Caco-2 (cell line): Measurements from ENCODE around the gene WIPF2. TPM values are rescaled to one million over a fixed set of nuclear protein-coding genes. Genes with fewer than 3 reads are reported as not detected.
"Not testable (repeated sequence)": the region's sequence is repeated elsewhere in the genome, so short reads cannot be mapped to it uniquely, and the experiment has no call there.

Source experiments
- BruUV-seq: library from RNA; stranded (reverse); fragments of 400-500 nt; replicated peaks from 2 replicates; lab custom pipeline; 2021; lab: Mats Ljungman, UMichigan
- CTCF ChIA-PET: fragments of 300-600 bp; sonication (Branson Sonifier 250); formaldehyde crosslinking; loops from one replicate; lab custom pipeline; 2022; ENCODE audit warnings: antibody characterized with exemption; lab: Charles Lee
- POLR2A ChIA-PET: fragments of 300-600 bp; sonication (Branson Sonifier 250); formaldehyde crosslinking; loops from one replicate; lab custom pipeline; 2022; ENCODE audit warnings: antibody characterized with exemption; lab: Charles Lee
- DNase-seq, 2 experiments: peaks; one replicate each; pipeline versions ENCODE4 v3.0.0 to v3.0.0-alpha.2; 2020 to 2022
- H3K27me3 ChIP-seq: replicated peaks from 2 replicates; pipeline ENCODE4 v1.6.0; 2011; ENCODE audit warnings: low read length; ENCODE audit not compliant: control insufficient read depth, insufficient read depth
- H3K36me3 ChIP-seq: 2 replicates; pipeline ENCODE4 v1.5.1; 2011; ENCODE audit warnings: low read length; ENCODE audit not compliant: control insufficient read depth, insufficient read depth
- H3K4me1 ChIP-seq: fragments of 250-450 bp; sonication (Bioruptor Pico); 2 replicates; pipeline ENCODE4 v1.5.1; 2020; ENCODE audit warnings: mild to moderate bottlenecking
- H3K4me3 ChIP-seq: 2 replicates; pipeline ENCODE4 v1.5.1; 2011; ENCODE audit warnings: low read depth, mild to moderate bottlenecking, control low read depth, low read length
- H3K9me3 ChIP-seq: fragments of 250-450 bp; sonication (Bioruptor Pico); 2 replicates; pipeline ENCODE4 v1.5.1; 2020; ENCODE audit warnings: mild to moderate bottlenecking, moderate library complexity
- H3K27ac Mint-ChIP-seq: one replicate; pipeline ENCODE4 v1.8.0; 2022; ENCODE audit warnings: mixed read lengths; ENCODE audit not compliant: unreplicated experiment
- H3K27me3 Mint-ChIP-seq: one replicate; pipeline ENCODE4 v1.8.0; 2022; ENCODE audit warnings: mixed read lengths; ENCODE audit not compliant: insufficient read depth, unreplicated experiment
- H3K36me3 Mint-ChIP-seq: one replicate; pipeline ENCODE4 v1.8.0; 2022; ENCODE audit warnings: mild to moderate bottlenecking, mixed read lengths; ENCODE audit not compliant: insufficient read depth, unreplicated experiment
- H3K4me1 Mint-ChIP-seq: one replicate; pipeline ENCODE4 v1.8.0; 2022; ENCODE audit warnings: low read depth, mixed read lengths; ENCODE audit not compliant: unreplicated experiment
- H3K4me3 Mint-ChIP-seq: one replicate; pipeline ENCODE4 v1.8.0; 2022; ENCODE audit warnings: mild to moderate bottlenecking, moderate library complexity, mixed read lengths; ENCODE audit not compliant: unreplicated experiment
- H3K9me3 Mint-ChIP-seq: one replicate; pipeline ENCODE4 v1.8.0; 2022; ENCODE audit warnings: mixed read lengths; ENCODE audit not compliant: unreplicated experiment
- CTCF ChIP-seq, 2 experiments: fragments of 200-600 bp in 1 of 2; IDR thresholded peaks; 1 replicate in 1 of 2; 2 replicates in 1 of 2; pipeline versions ENCODE4 v1.5.1 to v1.8.0; 2011 to 2022; ENCODE audit warnings: antibody characterized with exemption in 1 of 2, control low read depth in 1 of 2, inconsistent platforms in 1 of 2, low read depth in 1 of 2, low read length in 1 of 2, mild to moderate bottlenecking in 1 of 2, moderate library complexity in 1 of 2; ENCODE audit not compliant: insufficient read depth in 1 of 2, severe bottlenecking in 1 of 2, unreplicated experiment in 1 of 2
- intact Hi-C: fragments of 100-400 bp; cut with micrococcal nuclease; formaldehyde crosslinking; loops from one replicate; pipeline ENCODE4 v1.10.0; 2022; ENCODE audit not compliant: unreplicated experiment
- total RNA-seq: library from RNA; stranded (reverse); gene quantifications from 2 replicates; pipeline ENCODE4 v1.2.3, GENCODE V29; 2022

The WIPF2 gene
- total RNA-seq, 1 experiment from 2014 or later, result 33.4 TPM

GRCh38 chr17:40230670-40231069 is 11.6 kb downstream of the WIPF2 start:
- intact Hi-C loops, result no loop called here
- Histone ChIP-seq H3K9me3 (no peaks in the 10 kb centered on the region), H3K4me3 (no peak overlapping the region), H3K36me3 (no peaks in the 10 kb centered on the region; the same call in 1 of the 2 replicates), H3K4me1 (no peaks in the 10 kb centered on the region), H3K27me3 (no peaks in the 10 kb centered on the region)
- Mint-ChIP-seq H3K36me3 (peaks cover 57% of the 10 kb centered on the region), H3K4me3 (no peak overlapping the region), H3K27ac (no peak overlapping the region), H3K27me3 (no peaks in the 10 kb centered on the region), H3K9me3 (no peaks in the 10 kb centered on the region), H3K4me1 (no peaks in the 10 kb centered on the region)
- BruUV-seq, result no TSS peak
- no peak for TF ChIP-seq CTCF (IDR thresholded peaks at IDR 0.05; ENCODE audit: insufficient read depth in 1 of 2, low read depth in 1 of 2, low read length in 1 of 2, severe bottlenecking in 1 of 2, unreplicated experiment in 1 of 2)
- CTCF ChIA-PET, result interaction anchor here (0.6 kb wide), 1 partner anchor 11 kb away, joined by 3 read pairs; the partner anchor contains the start of gene WIPF2
- POLR2A ChIA-PET, result no interaction called here
- DNase-seq, result no peak

- H3K4me3 ChIP-seq, H3K36me3 ChIP-seq, H3K9me3 ChIP-seq, H3K9me3 Mint-ChIP-seq, H3K4me1 ChIP-seq, intact Hi-C loops, H3K27me3 Mint-ChIP-seq, DNase-seq, H3K4me3 Mint-ChIP-seq, H3K27ac Mint-ChIP-seq, H3K4me1 Mint-ChIP-seq, H3K27me3 ChIP-seq, BruUV-seq: not testable (repeated sequence)
- POLR2A ChIA-PET, result interaction anchor here (0.7 kb wide), 1 partner anchor 9 kb away, joined by 16 read pairs; no protein-coding TSS in a partner anchor
- CTCF ChIA-PET, result interaction anchor here (0.7 to 1.1 kb wide), 3 partner anchors 12 to 65 kb away, joined by 4 to 9 read pairs (median 5); partner anchors contain the start of gene WIPF2
- peaks cover 69% of the 10 kb centered on the region for H3K36me3 Mint-ChIP-seq
Measured at GRCh38 chr17:40231928-40232327, 12.8 kb downstream of the WIPF2 start.

- H3K36me3 ChIP-seq, result no peaks in the 10 kb centered on the region; the same call in 1 of the 2 replicates
- Mint-ChIP-seq H3K4me1 (no peaks in the 10 kb centered on the region), H3K27ac (no peak overlapping the region), H3K4me3 (no peak overlapping the region), H3K27me3 (no peaks in the 10 kb centered on the region), H3K9me3 (no peaks in the 10 kb centered on the region), H3K36me3 (peaks cover 22% of the 10 kb centered on the region)
- ChIA-PET POLR2A (interaction anchor here (0.6 kb wide), 2 partner anchors 10 to 145 kb away, joined by 3 to 16 read pairs; no protein-coding TSS in a partner anchor), CTCF (no interaction called here)
- DNase-seq, result no peak
- no peaks in the 10 kb centered on the region for H3K4me1 ChIP-seq
- H3K4me3 ChIP-seq, result no peak overlapping the region
- no TSS peak for BruUV-seq
- intact Hi-C loops, result no loop called here
- H3K9me3 ChIP-seq, result no peaks in the 10 kb centered on the region
- H3K27me3 ChIP-seq, result no peaks in the 10 kb centered on the region
- no peak for TF ChIP-seq CTCF (IDR thresholded peaks at IDR 0.05; ENCODE audit: insufficient read depth in 1 of 2, low read depth in 1 of 2, low read length in 1 of 2, severe bottlenecking in 1 of 2, unreplicated experiment in 1 of 2)
Measured at GRCh38 chr17:40241252-40241834, 22.2 kb downstream of the WIPF2 start.
